SK-N-SH treated with all-trans-retinoic acid at 6 μM for 48 hours (cell line): ENCODE data around the gene RGS7.

Experiments
- ATAC-seq: fragments of 200-7000 bp; cut with Tn5 transposase; 3 replicates; pipeline ENCODE4 v1.9.1; 2020; ENCODE audit warnings: mild to moderate bottlenecking, moderate library complexity
- ARNTL ChIP-seq: fragments of 450-650 bp; formaldehyde crosslinking; IDR thresholded peaks from 2 replicates; pipeline ENCODE4 v1.5.0; 2020; ENCODE audit warnings: low read depth, mild to moderate bottlenecking, moderate library complexity, borderline replicate concordance
- BACH2 ChIP-seq: fragments of 250-450 bp; sonication (Bioruptor Pico); IDR thresholded peaks from 2 replicates; pipeline ENCODE4 v1.9.0; 2021; ENCODE audit warnings: mild to moderate bottlenecking, borderline replicate concordance
- CREB5 ChIP-seq: fragments of 250-450 bp; sonication (Bioruptor Pico); IDR thresholded peaks from 2 replicates; pipeline ENCODE4 v1.5.1; 2020; ENCODE audit warnings: low read depth, mild to moderate bottlenecking, moderate library complexity
- CSDC2 ChIP-seq: fragments of 250-450 bp; sonication (Bioruptor Pico); IDR thresholded peaks from 2 replicates; pipeline ENCODE4 v1.5.0; 2020; ENCODE audit warnings: mild to moderate bottlenecking, moderate library complexity
- ESRRG ChIP-seq: fragments of 250-450 bp; sonication (Bioruptor Pico); IDR thresholded peaks from 2 replicates; pipeline ENCODE4 v1.6.1; 2021; ENCODE audit warnings: mild to moderate bottlenecking
- GLIS3 ChIP-seq: fragments of 250-450 bp; sonication (Bioruptor Pico); IDR thresholded peaks from 2 replicates; pipeline ENCODE4 v1.5.0; 2020; ENCODE audit warnings: mild to moderate bottlenecking, moderate library complexity
- ISL1 ChIP-seq: fragments of 250-450 bp; sonication (Bioruptor Pico); IDR thresholded peaks from 2 replicates; pipeline ENCODE4 v2.1.2; 2022; ENCODE audit warnings: mild to moderate bottlenecking, moderate library complexity
- OSR1 ChIP-seq: fragments of 250-450 bp; sonication (Bioruptor Pico); IDR thresholded peaks from 2 replicates; pipeline ENCODE4 v1.8.0; 2022; ENCODE audit warnings: moderate library complexity, mild to moderate bottlenecking, inconsistent platforms
- PPARA ChIP-seq: fragments of 250-450 bp; sonication (Bioruptor Pico); IDR thresholded peaks from 2 replicates; pipeline ENCODE4 v1.5.0; 2020; ENCODE audit warnings: mild to moderate bottlenecking, borderline replicate concordance
- RARB ChIP-seq: fragments of 250-450 bp; sonication (Bioruptor Pico); IDR thresholded peaks from 2 replicates; pipeline ENCODE4 v1.8.0; 2021; ENCODE audit warnings: mild to moderate bottlenecking, moderate library complexity
- SNAI2 ChIP-seq: fragments of 250-450 bp; sonication (Bioruptor Pico); IDR thresholded peaks from 2 replicates; pipeline ENCODE4 v1.5.0; 2020; ENCODE audit warnings: mild to moderate bottlenecking, moderate library complexity
- TOX ChIP-seq: fragments of 250-450 bp; sonication (Bioruptor Pico); IDR thresholded peaks from 2 replicates; pipeline ENCODE4 v1.8.0; 2021; ENCODE audit warnings: mild to moderate bottlenecking, moderate library complexity, borderline replicate concordance
- TSHZ2 ChIP-seq: fragments of 250-450 bp; sonication (Bioruptor Pico); IDR thresholded peaks from 2 replicates; pipeline ENCODE4 v1.5.0; 2020; ENCODE audit warnings: mild to moderate bottlenecking, moderate library complexity
- ZC3H10 ChIP-seq: fragments of 250-450 bp; sonication (Bioruptor Pico); IDR thresholded peaks from 2 replicates; pipeline ENCODE4 v1.5.1; 2021; ENCODE audit warnings: mild to moderate bottlenecking, moderate library complexity
- ZFP30 ChIP-seq: fragments of 450-650 bp; formaldehyde crosslinking; IDR thresholded peaks from 2 replicates; pipeline ENCODE4 v1.5.0; 2022; ENCODE audit warnings: mild to moderate bottlenecking, moderate library complexity
- ZNF565 ChIP-seq: fragments of 450-650 bp; formaldehyde crosslinking; conservative IDR thresholded peaks from 2 replicates; pipeline ENCODE4 v1.5.0; 2020; ENCODE audit warnings: low read depth, mild to moderate bottlenecking, moderate library complexity
- ZNF70 ChIP-seq: fragments of 450-650 bp; formaldehyde crosslinking; IDR thresholded peaks from 2 replicates; pipeline ENCODE4 v1.5.0; 2020; ENCODE audit warnings: mild to moderate bottlenecking, moderate library complexity
- ZNF8 ChIP-seq: fragments of 450-650 bp; formaldehyde crosslinking; IDR thresholded peaks from 2 replicates; pipeline ENCODE4 v1.5.0; 2020; ENCODE audit warnings: mild to moderate bottlenecking, moderate library complexity
- TF ChIP-seq, protein P1 (sequence below): fragments of 250-450 bp; sonication (Bioruptor Pico); IDR thresholded peaks from 2 replicates; pipeline ENCODE4 v1.8.0; 2020; ENCODE audit warnings: mild to moderate bottlenecking, moderate library complexity, borderline replicate concordance
- TF ChIP-seq, protein P2 (sequence below): fragments of 250-450 bp; sonication (Bioruptor Pico); IDR thresholded peaks from 2 replicates; pipeline ENCODE4 v1.5.1; 2021; ENCODE audit warnings: mild to moderate bottlenecking, moderate library complexity
- TF ChIP-seq, protein P3 (sequence below): fragments of 250-450 bp; sonication (Bioruptor Pico); IDR thresholded peaks from 2 replicates; pipeline ENCODE4 v1.8.0; 2021; ENCODE audit warnings: low read depth, mild to moderate bottlenecking, moderate library complexity, borderline replicate concordance

The RGS7 gene

DNA sequence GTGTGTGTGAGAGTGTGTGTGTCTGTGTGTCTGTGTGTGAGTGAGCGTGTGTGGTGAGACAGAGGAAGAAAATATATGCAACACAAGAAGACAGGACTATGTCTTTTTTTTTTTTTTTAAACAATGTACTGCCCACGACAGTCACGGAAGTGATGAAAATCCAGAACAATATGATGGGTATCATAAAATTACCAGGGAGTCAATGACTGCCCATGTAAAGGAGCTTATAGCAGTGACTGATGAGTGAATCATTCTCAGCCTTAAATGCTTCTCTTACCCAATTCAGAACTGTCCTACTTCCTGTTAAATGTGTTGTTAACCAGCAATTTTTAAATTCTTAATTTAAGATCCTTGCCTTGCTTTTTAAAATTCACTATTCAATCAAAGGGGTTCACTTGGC, 46.6 kb downstream of the RGS7 start (continued):
- TF ChIP-seq TSHZ2 (no peak), ARNTL (CRISPR knock-in tag) (no peak), CSDC2 (CRISPR knock-in tag) (no peak), ZNF8 (CRISPR knock-in tag) (no peak), ESRRG (CRISPR knock-in tag) (no peak), ZC3H10 (CRISPR knock-in tag) (no peak)
- TF ChIP-seq, protein P1, sequence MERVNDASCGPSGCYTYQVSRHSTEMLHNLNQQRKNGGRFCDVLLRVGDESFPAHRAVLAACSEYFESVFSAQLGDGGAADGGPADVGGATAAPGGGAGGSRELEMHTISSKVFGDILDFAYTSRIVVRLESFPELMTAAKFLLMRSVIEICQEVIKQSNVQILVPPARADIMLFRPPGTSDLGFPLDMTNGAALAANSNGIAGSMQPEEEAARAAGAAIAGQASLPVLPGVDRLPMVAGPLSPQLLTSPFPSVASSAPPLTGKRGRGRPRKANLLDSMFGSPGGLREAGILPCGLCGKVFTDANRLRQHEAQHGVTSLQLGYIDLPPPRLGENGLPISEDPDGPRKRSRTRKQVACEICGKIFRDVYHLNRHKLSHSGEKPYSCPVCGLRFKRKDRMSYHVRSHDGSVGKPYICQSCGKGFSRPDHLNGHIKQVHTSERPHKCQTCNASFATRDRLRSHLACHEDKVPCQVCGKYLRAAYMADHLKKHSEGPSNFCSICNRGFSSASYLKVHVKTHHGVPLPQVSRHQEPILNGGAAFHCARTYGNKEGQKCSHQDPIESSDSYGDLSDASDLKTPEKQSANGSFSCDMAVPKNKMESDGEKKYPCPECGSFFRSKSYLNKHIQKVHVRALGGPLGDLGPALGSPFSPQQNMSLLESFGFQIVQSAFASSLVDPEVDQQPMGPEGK (CRISPR knock-in tag) = no peak

DNA sequence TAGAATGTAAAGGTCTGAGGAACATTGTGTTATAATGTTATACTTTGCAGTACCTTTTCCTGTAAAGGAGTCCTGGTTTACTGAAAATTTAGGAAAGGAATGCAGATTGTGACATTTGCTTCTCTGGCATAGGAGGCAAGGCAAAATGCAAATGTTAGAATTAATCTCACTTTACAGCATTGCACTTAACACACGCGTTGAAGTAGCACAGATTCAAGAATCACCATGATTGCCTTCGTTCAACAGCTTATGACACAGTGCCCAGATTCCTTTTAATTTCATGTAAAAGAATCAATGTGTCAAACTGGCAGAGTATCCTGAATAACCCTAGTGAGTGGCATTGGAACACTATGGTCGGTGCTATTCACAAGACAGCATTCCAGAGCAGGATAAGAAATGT, 47.4 kb downstream of the RGS7 start:
- no peak for TF ChIP-seq ESRRG (CRISPR knock-in tag)
- TF ChIP-seq, protein P1 (CRISPR knock-in tag) = no peak
- no peak for TF ChIP-seq TSHZ2
- TF ChIP-seq, protein P2, sequence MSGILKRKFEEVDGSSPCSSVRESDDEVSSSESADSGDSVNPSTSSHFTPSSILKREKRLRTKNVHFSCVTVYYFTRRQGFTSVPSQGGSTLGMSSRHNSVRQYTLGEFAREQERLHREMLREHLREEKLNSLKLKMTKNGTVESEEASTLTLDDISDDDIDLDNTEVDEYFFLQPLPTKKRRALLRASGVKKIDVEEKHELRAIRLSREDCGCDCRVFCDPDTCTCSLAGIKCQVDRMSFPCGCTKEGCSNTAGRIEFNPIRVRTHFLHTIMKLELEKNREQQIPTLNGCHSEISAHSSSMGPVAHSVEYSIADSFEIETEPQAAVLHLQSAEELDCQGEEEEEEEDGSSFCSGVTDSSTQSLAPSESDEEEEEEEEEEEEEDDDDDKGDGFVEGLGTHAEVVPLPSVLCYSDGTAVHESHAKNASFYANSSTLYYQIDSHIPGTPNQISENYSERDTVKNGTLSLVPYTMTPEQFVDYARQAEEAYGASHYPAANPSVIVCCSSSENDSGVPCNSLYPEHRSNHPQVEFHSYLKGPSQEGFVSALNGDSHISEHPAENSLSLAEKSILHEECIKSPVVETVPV = no peak
- TF ChIP-seq ZFP30 (CRISPR knock-in tag) = no peak
- no peak for TF ChIP-seq ZNF70 (CRISPR knock-in tag)
- no peak for TF ChIP-seq SNAI2 (CRISPR knock-in tag)
- TF ChIP-seq, all 23 proteins: peak for 0
- ATAC-seq = no peak

DNA sequence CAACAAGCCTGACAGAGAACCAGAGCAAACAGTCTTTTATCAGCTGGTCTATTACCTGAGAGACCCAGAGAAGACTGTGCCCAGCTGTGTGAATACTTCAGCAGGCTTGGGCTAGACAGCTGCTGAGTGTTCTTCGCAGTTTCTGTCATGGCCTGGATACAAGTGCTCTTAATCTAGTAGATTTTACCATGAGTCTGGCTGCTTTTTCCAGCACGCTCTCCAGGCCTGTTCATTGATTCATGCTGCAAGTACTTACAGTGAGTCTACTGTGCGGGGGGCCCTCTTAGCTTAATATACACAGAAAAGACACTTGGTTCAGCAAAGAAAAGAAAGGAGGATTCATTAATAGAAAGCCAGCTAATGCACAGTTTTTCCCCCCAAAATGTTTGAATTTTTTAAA, 48.5 kb downstream of the RGS7 start:
- ATAC-seq = no peak
- no peak for TF ChIP-seq CREB5
- TF ChIP-seq, protein P3, sequence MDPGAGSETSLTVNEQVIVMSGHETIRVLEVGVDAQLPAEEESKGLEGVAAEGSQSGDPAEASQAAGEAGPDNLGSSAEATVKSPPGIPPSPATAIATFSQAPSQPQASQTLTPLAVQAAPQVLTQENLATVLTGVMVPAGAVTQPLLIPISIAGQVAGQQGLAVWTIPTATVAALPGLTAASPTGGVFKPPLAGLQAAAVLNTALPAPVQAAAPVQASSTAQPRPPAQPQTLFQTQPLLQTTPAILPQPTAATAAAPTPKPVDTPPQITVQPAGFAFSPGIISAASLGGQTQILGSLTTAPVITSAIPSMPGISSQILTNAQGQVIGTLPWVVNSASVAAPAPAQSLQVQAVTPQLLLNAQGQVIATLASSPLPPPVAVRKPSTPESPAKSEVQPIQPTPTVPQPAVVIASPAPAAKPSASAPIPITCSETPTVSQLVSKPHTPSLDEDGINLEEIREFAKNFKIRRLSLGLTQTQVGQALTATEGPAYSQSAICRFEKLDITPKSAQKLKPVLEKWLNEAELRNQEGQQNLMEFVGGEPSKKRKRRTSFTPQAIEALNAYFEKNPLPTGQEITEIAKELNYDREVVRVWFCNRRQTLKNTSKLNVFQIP (CRISPR knock-in tag) = no peak
- no peak for TF ChIP-seq ZFP30 (CRISPR knock-in tag)
- no peak for TF ChIP-seq TOX (CRISPR knock-in tag)
- no peak for TF ChIP-seq ISL1 (CRISPR knock-in tag)
- TF ChIP-seq RARB (CRISPR knock-in tag) = no peak
- no peak for TF ChIP-seq OSR1 (CRISPR knock-in tag)
- TF ChIP-seq BACH2 = no peak
- no peak for TF ChIP-seq PPARA (CRISPR knock-in tag)
- no peak for TF ChIP-seq ESRRG (CRISPR knock-in tag)
- no peak for TF ChIP-seq CSDC2 (CRISPR knock-in tag)
- TF ChIP-seq, protein P2 = no peak
- no peak for TF ChIP-seq ZNF70 (CRISPR knock-in tag)
- no peak for TF ChIP-seq GLIS3 (CRISPR knock-in tag)
- no peak for TF ChIP-seq ZNF565
